H9 (cell line): ENCODE measurements around the gene CFAP47. TPM values are rescaled to one million over a fixed set of nuclear protein-coding genes. Genes with fewer than 3 reads are reported as not detected.

Source experiments
- DNase-seq: peaks from one replicate; pipeline ENCODE4 v3.0.0-alpha.2; 2017
- H2AFZ ChIP-seq: one replicate; pipeline ENCODE4 v1.6.1; 2013; ENCODE audit warnings: mild to moderate bottlenecking, low read length, control low read depth, moderate library complexity
- H2AK5ac ChIP-seq: 2 replicates; pipeline ENCODE4 v1.6.1; 2013; ENCODE audit warnings: low read length, control low read depth, mixed read lengths; ENCODE audit not compliant: insufficient read length
- H2BK120ac ChIP-seq: one replicate; pipeline ENCODE4 v1.6.1; 2013; ENCODE audit warnings: low read depth, mild to moderate bottlenecking, low read length, control low read depth, inconsistent platforms; ENCODE audit not compliant: poor library complexity, severe bottlenecking
- H2BK12ac ChIP-seq: 2 replicates; pipeline ENCODE4 v1.6.1; 2013; ENCODE audit warnings: low read length, control low read depth, mixed read lengths, low read depth; ENCODE audit not compliant: insufficient read length
- H2BK15ac ChIP-seq: 2 replicates; pipeline ENCODE4 v1.6.1; 2013; ENCODE audit warnings: low read depth, low read length, control low read depth
- H2BK20ac ChIP-seq: one replicate; pipeline ENCODE4 v1.6.1; 2013; ENCODE audit warnings: low read depth, mild to moderate bottlenecking, low read length, control low read depth, inconsistent platforms; ENCODE audit not compliant: poor library complexity, severe bottlenecking
- H2BK5ac ChIP-seq: 2 replicates; pipeline ENCODE4 v1.6.1; 2013; ENCODE audit warnings: low read length, control low read depth, mixed read lengths; ENCODE audit not compliant: insufficient read length
- H3K14ac ChIP-seq: 2 replicates; pipeline ENCODE4 v1.6.1; 2013; ENCODE audit warnings: low read length, control low read depth; ENCODE audit not compliant: insufficient read depth
- H3K18ac ChIP-seq: 2 replicates; pipeline ENCODE4 v1.6.1; 2013; ENCODE audit warnings: low read depth, mild to moderate bottlenecking, mixed read lengths, low read length, control low read depth; ENCODE audit not compliant: insufficient read length
- H3K23ac ChIP-seq: 2 replicates; pipeline ENCODE4 v1.6.1; 2013; ENCODE audit warnings: low read length, control low read depth, mixed read lengths, low read depth; ENCODE audit not compliant: insufficient read length
- H3K23me2 ChIP-seq: 2 replicates; pipeline ENCODE4 v1.6.1; 2013; ENCODE audit warnings: low read depth, mild to moderate bottlenecking, mixed read lengths, low read length, control low read depth; ENCODE audit not compliant: insufficient read length, poor library complexity, severe bottlenecking
- H3K27ac ChIP-seq: 2 replicates; pipeline ENCODE4 v1.5.1; 2013; ENCODE audit warnings: low read length, control low read depth, mixed read lengths, low read depth; ENCODE audit not compliant: insufficient read length
- H3K27me3 ChIP-seq: 2 replicates; pipeline ENCODE4 v1.6.1; 2013; ENCODE audit warnings: low read length, control low read depth, inconsistent platforms; ENCODE audit not compliant: insufficient read depth
- H3K4ac ChIP-seq: 2 replicates; pipeline ENCODE4 v1.6.1; 2013; ENCODE audit warnings: low read depth, mild to moderate bottlenecking, control low read depth, inconsistent platforms, low read length, moderate library complexity
- H3K4me1 ChIP-seq: 2 replicates; pipeline ENCODE4 v1.6.1; 2013; ENCODE audit warnings: low read length, control low read depth, inconsistent platforms; ENCODE audit not compliant: insufficient read depth
- H3K4me2 ChIP-seq: 2 replicates; pipeline ENCODE4 v1.6.1; 2013; ENCODE audit warnings: low read length, control low read depth, mixed read lengths; ENCODE audit not compliant: insufficient read length, insufficient read depth
- H3K56ac ChIP-seq: 2 replicates; pipeline ENCODE4 v1.6.1; 2013; ENCODE audit warnings: low read depth, mild to moderate bottlenecking, mixed read lengths, low read length, control low read depth; ENCODE audit not compliant: insufficient read length
- H3K79me1 ChIP-seq: 2 replicates; pipeline ENCODE4 v1.6.1; 2013; ENCODE audit warnings: low read depth, mild to moderate bottlenecking, moderate library complexity, low read length, control low read depth, inconsistent platforms; ENCODE audit not compliant: insufficient read depth, poor library complexity, severe bottlenecking
- H3K79me2 ChIP-seq: 2 replicates; pipeline ENCODE4 v1.6.1; 2013; ENCODE audit warnings: low read length, control low read depth, inconsistent platforms; ENCODE audit not compliant: insufficient read depth
- H3K9ac ChIP-seq: 2 replicates; pipeline ENCODE4 v1.6.1; 2013; ENCODE audit warnings: low read length, control low read depth, mixed read lengths; ENCODE audit not compliant: insufficient read length; ENCODE audit errors: extremely low read depth
- H3K9me3 ChIP-seq: one replicate; pipeline ENCODE4 v1.6.1; 2013; ENCODE audit warnings: low read depth, low read length, inconsistent platforms; ENCODE audit not compliant: control insufficient read depth
- H3T11ph ChIP-seq: one replicate; pipeline ENCODE4 v1.6.1; 2013; ENCODE audit warnings: mild to moderate bottlenecking, low read length, control low read depth, inconsistent platforms
- H4K20me1 ChIP-seq: one replicate; pipeline ENCODE4 v1.6.1; 2013; ENCODE audit not compliant: control insufficient read depth, insufficient read length, insufficient read depth
- H4K5ac ChIP-seq: 2 replicates; pipeline ENCODE4 v1.6.1; 2013; ENCODE audit warnings: low read depth, mild to moderate bottlenecking, mixed read lengths, low read length, control low read depth; ENCODE audit not compliant: insufficient read length
- H4K8ac ChIP-seq: replicated peaks from 2 replicates; pipeline ENCODE4 v1.6.1; 2013; ENCODE audit warnings: low read length, control low read depth, mixed read lengths, low read depth; ENCODE audit not compliant: insufficient read length
- H4K91ac ChIP-seq: 2 replicates; pipeline ENCODE4 v1.6.1; 2013; ENCODE audit warnings: low read depth, mild to moderate bottlenecking, moderate library complexity, mixed read lengths, low read length, control low read depth; ENCODE audit not compliant: insufficient read length
- H3K27ac Mint-ChIP-seq, 3 experiments: 2 replicates in 2 of 3; 3 replicates in 1 of 3; pipeline ENCODE4 v1.8.0; 2020 to 2021; ENCODE audit warnings: mixed read lengths in 3 of 3, mild to moderate bottlenecking in 1 of 3, moderate library complexity in 1 of 3
- H3K27me3 Mint-ChIP-seq: 2 replicates; pipeline ENCODE4 v1.8.0; 2021; ENCODE audit warnings: low read depth, mild to moderate bottlenecking, moderate library complexity, mixed read lengths
- H3K36me3 Mint-ChIP-seq, 3 experiments: 2 replicates in 2 of 3; 3 replicates in 1 of 3; pipeline ENCODE4 v1.8.0; 2020 to 2021; ENCODE audit warnings: low read depth in 3 of 3, mixed read lengths in 3 of 3; ENCODE audit not compliant: insufficient read depth in 1 of 3
- H3K4me1 Mint-ChIP-seq, 2 experiments: 2 replicates each; pipeline ENCODE4 v1.8.0; 2020; ENCODE audit warnings: mixed read lengths in 2 of 2
- H3K4me3 Mint-ChIP-seq, 2 experiments: 2 replicates in 1 of 2; 3 replicates in 1 of 2; pipeline ENCODE4 v1.8.0; 2020 to 2021; ENCODE audit warnings: mild to moderate bottlenecking in 2 of 2, mixed read lengths in 2 of 2, moderate library complexity in 1 of 2
- H3K9me3 Mint-ChIP-seq, 2 experiments: 2 replicates in 1 of 2; 3 replicates in 1 of 2; pipeline ENCODE4 v1.8.0; 2020; ENCODE audit warnings: mild to moderate bottlenecking in 2 of 2, mixed read lengths in 2 of 2, moderate library complexity in 1 of 2
- CTCF ChIP-seq: fragments of 200-600 bp; sonication (generic); conservative IDR thresholded peaks from 3 replicates; pipeline ENCODE4 v1.8.0; 2021; ENCODE audit warnings: antibody characterized with exemption, mild to moderate bottlenecking
- WGBS: extraction: QIAGEN DNeasy Blood & Tissue Kit; methylation state at CpG from one replicate; pipeline ENCODE4 v1.1.7; 2013; ENCODE audit warnings: missing lambda C conversion rate, low lambda C conversion rate, mixed read lengths; ENCODE audit not compliant: insufficient read length; ENCODE audit errors: extremely low coverage; 5-methylcytosine and 5-hydroxymethylcytosine counted together
- total RNA-seq: library from RNA; stranded (reverse); gene quantifications from 2 replicates; pipeline ENCODE4 v1.2.1, GENCODE V29; 2021

Gene CFAP47
- total RNA-seq, 1 experiment from 2014 or later: not detected

GRCh38 chrX:36310136-36310535 lies 390.6 kb downstream of the CFAP47 start:
- Histone ChIP-seq H3K14ac (no peak overlapping the region), H3K56ac (no peak overlapping the region), H3K23me2 (no peaks in the 10 kb centered on the region), H3K4me1 (no peaks in the 10 kb centered on the region), H3K18ac (no peak overlapping the region), H3K9ac (no peak overlapping the region), H2BK120ac (no peak overlapping the region), H3K27ac (no peak overlapping the region), H2BK20ac (no peak overlapping the region), H3K27me3 (no peaks in the 10 kb centered on the region), H3K79me2 (no peaks in the 10 kb centered on the region), H2BK12ac (no peak overlapping the region), H2BK5ac (no peak overlapping the region), H2AFZ (no peak overlapping the region), H2BK15ac (no peak overlapping the region), H3K9me3 (no peaks in the 10 kb centered on the region), H4K8ac (no peak overlapping the region), H4K5ac (no peak overlapping the region), H3T11ph (no peak overlapping the region), H3K4me2 (no peak overlapping the region), H4K91ac (no peak overlapping the region), H3K79me1 (no peaks in the 10 kb centered on the region), H3K4ac (no peak overlapping the region), H2AK5ac (no peak overlapping the region), H4K20me1 (no peaks in the 10 kb centered on the region), H3K23ac (no peak overlapping the region)
- no peaks in the 10 kb centered on the region for H3K4me1 Mint-ChIP-seq
- H3K9me3 Mint-ChIP-seq: peaks cover 28% of the 10 kb centered on the region in 2 experiments
- WGBS: no CpG with 5 or more reads among the region's 1 CpG
- no peak overlapping the region for H3K27ac Mint-ChIP-seq
- no peaks in the 10 kb centered on the region for H3K36me3 Mint-ChIP-seq
- no peak for DNase-seq
- H3K27me3 Mint-ChIP-seq: no peaks in the 10 kb centered on the region
- TF ChIP-seq CTCF: no peak
- H3K4me3 Mint-ChIP-seq: no peak overlapping the region
